ENCODE results near the gene FARS2.
A peak's percentile ranks its signal among the peaks of the same experiment; 100 is the strongest.
"Not testable (repeated sequence)": the region's sequence is repeated elsewhere in the genome, so short reads cannot be mapped to it uniquely, and the experiment has no call there.

FARS2 gene

GRCh38 chr6:5553767-5554166 is 292.5 kb downstream of the FARS2 start:
- DNase-seq: no peak

- no peak for DNase-seq
These were observed 292.9 kb downstream of the FARS2 start for GRCh38 chr6:5554226-5554625.

GRCh38 chr6:5556011-5556410 is 294.7 kb downstream of the FARS2 start:
- DNase-seq: no peak

GRCh38 chr6:5557506-5557905 is 296.2 kb downstream of the FARS2 start:
- DNase-seq: no peak

GRCh38 chr6:5559651-5560050 is 298.3 kb downstream of the FARS2 start:
- DNase-seq: no peak

- no peak for DNase-seq
These were observed 301.0 kb downstream of the FARS2 start for GRCh38 chr6:5562277-5562676.

GRCh38 chr6:5563086-5563485 is 301.8 kb downstream of the FARS2 start:
- DNase-seq: no peak

- not testable (repeated sequence) for DNase-seq
These were observed 303.4 kb downstream of the FARS2 start for GRCh38 chr6:5564746-5565145.

GRCh38 chr6:5565971-5566370 is 304.7 kb downstream of the FARS2 start:
- DNase-seq: no peak

GRCh38 chr6:5566718-5567117 is 305.4 kb downstream of the FARS2 start:
- no peak for DNase-seq

- no peak for DNase-seq
These were observed 306.0 kb downstream of the FARS2 start for GRCh38 chr6:5567352-5567751.

GRCh38 chr6:5567890-5568289 is 306.6 kb downstream of the FARS2 start:
- no peak for DNase-seq

GRCh38 chr6:5569491-5569890 is 308.2 kb downstream of the FARS2 start:
- DNase-seq: no peak

- DNase-seq: no peak
These were observed 309.3 kb downstream of the FARS2 start for GRCh38 chr6:5570641-5571040.

- DNase-seq: peak; percentile 9
These were observed 319.6 kb downstream of the FARS2 start for GRCh38 chr6:5580736-5581581.

- DNase-seq: no peak
These were observed 321.4 kb downstream of the FARS2 start for GRCh38 chr6:5582762-5583161.

GRCh38 chr6:5583528-5583927 is 322.2 kb downstream of the FARS2 start:
- DNase-seq: no peak

GRCh38 chr6:5584078-5584482 is 322.8 kb downstream of the FARS2 start:
- no peak for DNase-seq

- DNase-seq: no peak
These were observed 326.3 kb downstream of the FARS2 start for GRCh38 chr6:5587648-5588047.

GRCh38 chr6:5589422-5590141 is 328.3 kb downstream of the FARS2 start:
- DNase-seq: no peak

- no peak for DNase-seq
These were observed 328.9 kb downstream of the FARS2 start for GRCh38 chr6:5590187-5590586.

- no peak for DNase-seq
These were observed 331.7 kb downstream of the FARS2 start for GRCh38 chr6:5592886-5593519.

- no peak for DNase-seq
These were observed 333.9 kb downstream of the FARS2 start for GRCh38 chr6:5595184-5595583.

- DNase-seq: no peak
These were observed 336.1 kb downstream of the FARS2 start for GRCh38 chr6:5597413-5597812.

Data from NCI-H510A (cell line).